ENCODE results near the gene HES4. TPM values are rescaled to one million over a fixed set of nuclear protein-coding genes. Genes with fewer than 3 reads are reported as not detected.
A peak's percentile ranks its signal among the peaks of the same experiment; 100 is the strongest.

The HES4 gene
- total and polyA plus RNA-seq, 2 of the 13 experiments (the other 11 are each of a cell fraction or from before 2014, with no cell fraction given): 8.8 to 10.6 TPM

DNA sequence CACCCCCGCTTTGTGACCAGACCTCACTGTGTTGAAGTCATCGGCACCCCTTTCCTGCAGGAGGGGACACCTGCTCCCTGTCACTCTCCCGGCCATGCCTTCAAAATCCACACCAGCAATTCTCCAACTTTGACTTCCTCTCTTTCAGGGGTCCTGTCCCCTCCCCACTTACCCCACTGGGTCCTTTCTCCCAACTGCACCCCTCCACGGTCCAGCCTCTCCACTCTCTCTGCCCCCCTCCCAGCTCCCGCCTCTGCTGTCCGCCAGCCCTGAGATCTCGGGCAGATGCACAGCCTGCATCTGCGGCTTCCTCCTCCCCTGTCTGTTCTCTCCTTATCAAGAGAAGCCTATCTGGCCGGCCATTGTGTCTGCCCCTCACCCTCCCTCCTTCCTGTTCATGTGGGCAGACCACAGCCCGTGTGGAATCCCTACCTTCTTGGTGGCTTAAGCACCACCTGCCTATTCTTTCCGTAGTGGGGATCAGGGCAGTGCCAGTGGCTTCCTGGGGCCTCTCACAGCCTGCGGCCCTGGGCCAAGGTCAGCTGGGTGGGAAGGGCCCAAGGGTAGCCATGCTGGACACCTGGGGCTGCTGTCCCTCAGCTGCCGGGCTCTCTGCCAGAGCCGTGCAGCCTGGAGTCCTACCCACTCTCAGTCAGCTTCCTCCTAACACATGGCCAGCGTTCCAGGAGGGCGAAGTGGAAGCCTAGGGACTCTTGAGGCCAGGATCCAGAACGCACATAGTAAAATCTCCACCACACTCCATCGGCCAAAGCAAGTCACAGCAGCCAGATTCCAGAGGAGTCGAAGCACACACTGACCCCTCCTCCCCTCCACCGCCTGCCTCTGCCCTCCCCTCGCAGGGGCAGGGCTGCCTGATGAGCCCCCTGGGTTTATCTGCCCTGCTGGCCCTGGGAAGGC is 5.1 kb upstream of the HES4 start (continued):
- TF ChIP-seq, protein P1, sequence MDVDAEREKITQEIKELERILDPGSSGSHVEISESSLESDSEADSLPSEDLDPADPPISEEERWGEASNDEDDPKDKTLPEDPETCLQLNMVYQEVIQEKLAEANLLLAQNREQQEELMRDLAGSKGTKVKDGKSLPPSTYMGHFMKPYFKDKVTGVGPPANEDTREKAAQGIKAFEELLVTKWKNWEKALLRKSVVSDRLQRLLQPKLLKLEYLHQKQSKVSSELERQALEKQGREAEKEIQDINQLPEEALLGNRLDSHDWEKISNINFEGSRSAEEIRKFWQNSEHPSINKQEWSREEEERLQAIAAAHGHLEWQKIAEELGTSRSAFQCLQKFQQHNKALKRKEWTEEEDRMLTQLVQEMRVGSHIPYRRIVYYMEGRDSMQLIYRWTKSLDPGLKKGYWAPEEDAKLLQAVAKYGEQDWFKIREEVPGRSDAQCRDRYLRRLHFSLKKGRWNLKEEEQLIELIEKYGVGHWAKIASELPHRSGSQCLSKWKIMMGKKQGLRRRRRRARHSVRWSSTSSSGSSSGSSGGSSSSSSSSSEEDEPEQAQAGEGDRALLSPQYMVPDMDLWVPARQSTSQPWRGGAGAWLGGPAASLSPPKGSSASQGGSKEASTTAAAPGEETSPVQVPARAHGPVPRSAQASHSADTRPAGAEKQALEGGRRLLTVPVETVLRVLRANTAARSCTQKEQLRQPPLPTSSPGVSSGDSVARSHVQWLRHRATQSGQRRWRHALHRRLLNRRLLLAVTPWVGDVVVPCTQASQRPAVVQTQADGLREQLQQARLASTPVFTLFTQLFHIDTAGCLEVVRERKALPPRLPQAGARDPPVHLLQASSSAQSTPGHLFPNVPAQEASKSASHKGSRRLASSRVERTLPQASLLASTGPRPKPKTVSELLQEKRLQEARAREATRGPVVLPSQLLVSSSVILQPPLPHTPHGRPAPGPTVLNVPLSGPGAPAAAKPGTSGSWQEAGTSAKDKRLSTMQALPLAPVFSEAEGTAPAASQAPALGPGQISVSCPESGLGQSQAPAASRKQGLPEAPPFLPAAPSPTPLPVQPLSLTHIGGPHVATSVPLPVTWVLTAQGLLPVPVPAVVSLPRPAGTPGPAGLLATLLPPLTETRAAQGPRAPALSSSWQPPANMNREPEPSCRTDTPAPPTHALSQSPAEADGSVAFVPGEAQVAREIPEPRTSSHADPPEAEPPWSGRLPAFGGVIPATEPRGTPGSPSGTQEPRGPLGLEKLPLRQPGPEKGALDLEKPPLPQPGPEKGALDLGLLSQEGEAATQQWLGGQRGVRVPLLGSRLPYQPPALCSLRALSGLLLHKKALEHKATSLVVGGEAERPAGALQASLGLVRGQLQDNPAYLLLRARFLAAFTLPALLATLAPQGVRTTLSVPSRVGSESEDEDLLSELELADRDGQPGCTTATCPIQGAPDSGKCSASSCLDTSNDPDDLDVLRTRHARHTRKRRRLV (CRISPR knock-in tag; IDR thresholded peaks at IDR 0.05): no peak
- TF ChIP-seq ARHGAP35 (CRISPR knock-in tag; IDR thresholded peaks at IDR 0.05; ENCODE audit: borderline replicate concordance) (0 out of 2 replicates have a peak, but pooled peaks have one; percentile 12), CSRNP1 (CRISPR knock-in tag; IDR thresholded peaks at IDR 0.05) (no peak), GABPB1 (CRISPR knock-in tag; IDR thresholded peaks at IDR 0.05) (peak; percentile 65), ZBTB43 (CRISPR knock-in tag; conservative IDR thresholded peaks at IDR 0.05) (no peak), ZKSCAN1 (IDR thresholded peaks at IDR 0.05; ENCODE audit: low read length) (no peak), MZF1 (CRISPR knock-in tag; IDR thresholded peaks at IDR 0.05; ENCODE audit: borderline replicate concordance) (no peak), MYNN (CRISPR knock-in tag; IDR thresholded peaks at IDR 0.05; ENCODE audit: low read depth) (no peak), HES4 (CRISPR knock-in tag; IDR thresholded peaks at IDR 0.05; ENCODE audit: borderline replicate concordance) (no peak), POLR2AphosphoS2 (IDR thresholded peaks at IDR 0.05; ENCODE audit: low read depth, low read length) (no peak), ZNF546 (CRISPR knock-in tag; conservative IDR thresholded peaks at IDR 0.05) (0 out of 2 replicates have a peak, but pooled peaks have one; percentile 25), ZNF83 (CRISPR knock-in tag; IDR thresholded peaks at IDR 0.05; ENCODE audit: borderline replicate concordance) (no peak; the same call in 1 of the 2 replicates), KDM5A (IDR thresholded peaks at IDR 0.05; ENCODE audit: borderline replicate concordance, low read length) (no peak), SRY (CRISPR knock-in tag; IDR thresholded peaks at IDR 0.05) (peak; percentile 63; the same call in 1 of the 2 replicates), RXRA (CRISPR knock-in tag; IDR thresholded peaks at IDR 0.05) (peak; percentile 45; the same call in 1 of the 2 replicates), ZNF121 (CRISPR knock-in tag; IDR thresholded peaks at IDR 0.05) (no peak), HMG20B (CRISPR knock-in tag; conservative IDR thresholded peaks at IDR 0.05) (0 out of 2 replicates have a peak, but pooled peaks have one; percentile 29), ADNP (CRISPR knock-in tag; IDR thresholded peaks at IDR 0.05) (no peak), RBFOX2 (IDR thresholded peaks at IDR 0.05; ENCODE audit: low read depth, low read length) (peak; percentile 37; the same call in 1 of the 2 replicates), NRL (CRISPR knock-in tag; IDR thresholded peaks at IDR 0.05; ENCODE audit: borderline replicate concordance) (peak; percentile 81), ZNF326 (CRISPR knock-in tag; IDR thresholded peaks at IDR 0.05; ENCODE audit: borderline replicate concordance) (no peak), ZNF766 (CRISPR knock-in tag; IDR thresholded peaks at IDR 0.05; ENCODE audit: borderline replicate concordance) (no peak)

Data from HepG2 (cell line).